Transverse colon (tissue), 4 donors: Measurements from ENCODE around the gene DLG5. TPM values are rescaled to one million over a fixed set of nuclear protein-coding genes. Genes with fewer than 3 reads are reported as not detected.

ENCODE experiments used
- DNase-seq: peaks from one replicate; pipeline ENCODE4 v3.0.0-alpha.2; 2019
- H3K27ac ChIP-seq, 4 donors: fragments of 200-600 bp; sonication (generic); 2 replicates each; pipeline ENCODE4 v1.5.1; 2016 to 2018; ENCODE audit warnings: inconsistent platforms in 4 of 4
- H3K27me3 ChIP-seq: fragments of 200-600 bp; sonication (generic); 2 replicates; pipeline ENCODE4 v1.5.1; 2017; ENCODE audit warnings: inconsistent platforms
- H3K36me3 ChIP-seq, 4 donors: fragments of 200-600 bp; sonication (generic); 2 replicates each; pipeline ENCODE4 v1.5.1; 2017 to 2019; ENCODE audit warnings: inconsistent platforms in 4 of 4
- H3K4me1 ChIP-seq, 4 donors: fragments of 200-600 bp; sonication (generic); 2 replicates each; pipeline ENCODE4 v1.5.1; 2017 to 2020; ENCODE audit warnings: inconsistent platforms in 4 of 4
- H3K4me3 ChIP-seq, 4 donors: fragments of 200-600 bp; sonication (generic); 1 replicate in 1 of 4; 2 replicates in 3 of 4; pipeline versions ENCODE4 v1.5.1 to v1.6.1; 2017 to 2019; ENCODE audit warnings: inconsistent platforms in 4 of 4
- H3K9me3 ChIP-seq, 2 donors: fragments of 200-600 bp; sonication (generic); 2 replicates each; pipeline ENCODE4 v1.5.1; 2017 to 2019; ENCODE audit warnings: inconsistent platforms in 2 of 2
- CTCF ChIP-seq, 5 experiments: fragments of 200-600 bp in 3 of 5; fragments of 450-650 bp in 2 of 5; sonication (generic) in 3 of 5; IDR thresholded peaks; 1 replicate in 2 of 5; 2 replicates in 3 of 5; pipeline ENCODE4 v1.5.1; 2016 to 2017; ENCODE audit warnings: antibody characterized with exemption in 5 of 5, inconsistent platforms in 3 of 5, mild to moderate bottlenecking in 2 of 5, moderate library complexity in 1 of 5
- EP300 ChIP-seq: sonication (generic); formaldehyde crosslinking; IDR thresholded peaks from one replicate; pipeline ENCODE4 v1.6.1; 2017; ENCODE audit warnings: antibody characterized with exemption, low read depth
- POLR2A ChIP-seq: fragments of 450-650 bp; IDR thresholded peaks from one replicate; pipeline ENCODE4 v1.6.1; 2016; ENCODE audit warnings: antibody characterized with exemption, mild to moderate bottlenecking, moderate library complexity
- POLR2AphosphoS5 ChIP-seq, 3 donors: sonication (generic); formaldehyde crosslinking; IDR thresholded peaks; one replicate each; pipeline ENCODE4 v1.6.1; 2016; ENCODE audit warnings: antibody characterized with exemption in 3 of 3
- WGBS, 2 donors: methylation state at CpG; one replicate each; pipeline ENCODE4 v1.1.5; 2018; ENCODE audit warnings: low coverage in 1 of 2; 5-methylcytosine and 5-hydroxymethylcytosine counted together
- in situ Hi-C, 4 donors: fragments of 200-750 bp; cut with MboI; loops; one replicate each; pipeline versions ENCODE4 v1.15.0 to v1.15.1; 2017; ENCODE audit warnings: low sequenced_read_pairs in 3 of 4, low pct_ligation_motif_present in 1 of 4, low pct_unique_long_range_greater_than_20kb in 1 of 4
- intact Hi-C: fragments of 100-400 bp; cut with DNase I; formaldehyde crosslinking; loops from one replicate; pipeline ENCODE4 v1.15.1; 2023; ENCODE audit warnings: low total_unique reads
- total RNA-seq, 4 donors: library from RNA; depleted of rRNA; stranded (reverse); fragments of >200 nt; gene quantifications; one replicate each; pipeline ENCODE4 v1.1.0, GENCODE V29; 2016

The DLG5 gene
- total RNA-seq, 4 donors from 2014 or later: 31.4 to 90.1 (median 44.6) TPM

GRCh38 chr10:77820349-77820748 lies 106.2 kb downstream of the DLG5 start:
- H3K36me3 ChIP-seq: peaks cover 0 to 39% (median 16%) of the 10 kb centered on the region in 4 donors
- in situ Hi-C loops: no loop called here
- H3K27ac ChIP-seq: no peak overlapping the region

GRCh38 chr10:77819210-77820112 lies 107.1 kb downstream of the DLG5 start:
- Histone ChIP-seq H3K4me3 (no peak overlapping the region), H3K9me3 (no peaks in the 10 kb centered on the region), H3K36me3 (peaks cover 0 to 39% (median 16%) of the 10 kb centered on the region in 4 donors), H3K4me1 (no peaks in the 10 kb centered on the region), H3K27me3 (no peaks in the 10 kb centered on the region), H3K27ac (no peak overlapping the region)
- TF ChIP-seq EP300: no peak
- TF ChIP-seq CTCF (IDR thresholded peaks at IDR 0.05): no peak
- TF ChIP-seq POLR2A: no peak
- TF ChIP-seq POLR2AphosphoS5 (IDR thresholded peaks at IDR 0.05): no peak
- WGBS, 2 donors: 92 to 100% methylated on average over 5 to 20 of the region's 20 CpGs
- intact Hi-C loops: no loop called here
- in situ Hi-C loops: no loop called here
- no peak for DNase-seq

More at GRCh38 chr10:77820349-77820748, 106.2 kb downstream of the DLG5 start:
- intact Hi-C loops: no loop called here
- DNase-seq: no peak
- no peaks in the 10 kb centered on the region for H3K9me3 ChIP-seq
- TF ChIP-seq POLR2AphosphoS5 (IDR thresholded peaks at IDR 0.05): no peak
- TF ChIP-seq EP300: no peak
- no peak for TF ChIP-seq POLR2A
- no peak for TF ChIP-seq CTCF (IDR thresholded peaks at IDR 0.05)
- no peaks in the 10 kb centered on the region for H3K27me3 ChIP-seq
- H3K4me1 ChIP-seq: no peaks in the 10 kb centered on the region
- WGBS, 2 donors: 82 to 86% methylated on average over 6 to 9 of the region's 9 CpGs
- no peak overlapping the region for H3K4me3 ChIP-seq

- Histone ChIP-seq H3K9me3 (no peaks in the 10 kb centered on the region), H3K36me3 (peaks cover 0 to 44% (median 16%) of the 10 kb centered on the region in 4 donors), H3K4me1 (no peaks in the 10 kb centered on the region), H3K27me3 (no peaks in the 10 kb centered on the region), H3K27ac (no peak overlapping the region), H3K4me3 (no peak overlapping the region)
- intact Hi-C loops: no loop called here
- no peak for DNase-seq
- 99 to 100% methylated on average over 1 to 4 of the region's 4 CpGs for WGBS, 2 donors
- no peak for TF ChIP-seq POLR2A
- no peak for TF ChIP-seq CTCF (IDR thresholded peaks at IDR 0.05)
- TF ChIP-seq POLR2AphosphoS5 (IDR thresholded peaks at IDR 0.05): no peak
- TF ChIP-seq EP300: no peak
- in situ Hi-C loops: no loop called here
Observed at GRCh38 chr10:77818378-77818777, 108.2 kb downstream of the DLG5 start.

- H3K4me3 ChIP-seq: no peak overlapping the region
- intact Hi-C loops (no loop called here), in situ Hi-C loops (no loop called here)
- TF ChIP-seq CTCF (IDR thresholded peaks at IDR 0.05) (no peak), EP300 (no peak), POLR2AphosphoS5 (IDR thresholded peaks at IDR 0.05) (no peak), POLR2A (no peak)
- peaks cover 0 to 49% (median 16%) of the 10 kb centered on the region in 4 donors for H3K36me3 ChIP-seq
- H3K27me3 ChIP-seq: no peaks in the 10 kb centered on the region
- H3K4me1 ChIP-seq: no peaks in the 10 kb centered on the region
- 90% methylated on average over 11 of the region's 11 CpGs; no CpG with 5 or more reads in 1 of the 2 donors for WGBS, 2 donors
- H3K27ac ChIP-seq: no peak overlapping the region
- DNase-seq: no peak
- H3K9me3 ChIP-seq: no peaks in the 10 kb centered on the region
Observed at GRCh38 chr10:77817541-77817940, 109.0 kb downstream of the DLG5 start.
